BLaER1 (cell line): ENCODE results near the gene ADAMTS4.

ENCODE experiments used
- H3K27ac ChIP-seq: shearing (Covaris generic); formaldehyde crosslinking; 2 replicates; pipeline ENCODE4 v1.8.1; 2022
- H3K27me3 ChIP-seq: shearing (Covaris generic); formaldehyde crosslinking; 2 replicates; pipeline ENCODE4 v1.8.1; 2022
- H3K36me3 ChIP-seq: shearing (Covaris generic); formaldehyde crosslinking; 2 replicates; pipeline ENCODE4 v1.8.1; 2022
- H3K4me1 ChIP-seq: shearing (Covaris generic); formaldehyde crosslinking; 2 replicates; pipeline ENCODE4 v1.8.1; 2022
- H3K4me2 ChIP-seq: shearing (Covaris generic); formaldehyde crosslinking; 2 replicates; pipeline ENCODE4 v1.8.1; 2022
- H3K4me3 ChIP-seq: shearing (Covaris generic); formaldehyde crosslinking; 2 replicates; pipeline ENCODE4 v1.8.1; 2022
- H3K9ac ChIP-seq: shearing (Covaris generic); formaldehyde crosslinking; 2 replicates; pipeline ENCODE4 v1.8.1; 2022
- H3K9me3 ChIP-seq: shearing (Covaris generic); formaldehyde crosslinking; 2 replicates; pipeline ENCODE4 v1.8.1; 2022
- H4K20me1 ChIP-seq: shearing (Covaris generic); formaldehyde crosslinking; 2 replicates; pipeline ENCODE4 v1.8.1; 2022
- Cebpa-rat ChIP-seq: shearing (Covaris generic); IDR thresholded peaks from 2 replicates; pipeline ENCODE4 v1.8.1; 2022

The ADAMTS4 gene

GRCh38 chr1:161196521-161197451 is 2.1 kb downstream of the ADAMTS4 start:
- H3K4me2 ChIP-seq, result peak overlapping the region; percentile 61
- no peak for TF ChIP-seq Cebpa-rat

GRCh38 chr1:161196111-161196510 is 2.7 kb downstream of the ADAMTS4 start:
- Histone ChIP-seq H3K9ac (no peak overlapping the region), H3K4me2 (peak overlapping the region; percentile 61; the same call in 1 of the 2 replicates), H3K4me1 (peaks cover 97% of the 10 kb centered on the region), H4K20me1 (no peaks in the 10 kb centered on the region), H3K36me3 (no peaks in the 10 kb centered on the region), H3K4me3 (no peak overlapping the region), H3K27me3 (no peaks in the 10 kb centered on the region), H3K9me3 (no peaks in the 10 kb centered on the region), H3K27ac (0 out of 2 replicates have a peak overlapping the region, but pooled peaks have one; percentile 63)
- TF ChIP-seq Cebpa-rat, result no peak

More at GRCh38 chr1:161196521-161197451, 2.1 kb downstream of the ADAMTS4 start:
- Histone ChIP-seq H3K4me3 (no peak overlapping the region), H3K36me3 (no peaks in the 10 kb centered on the region), H4K20me1 (no peaks in the 10 kb centered on the region), H3K27me3 (no peaks in the 10 kb centered on the region), H3K27ac (peak overlapping the region; percentile 63), H3K4me1 (peaks cover 99% of the 10 kb centered on the region), H3K9me3 (no peaks in the 10 kb centered on the region), H3K9ac (peak overlapping the region; percentile 55)

GRCh38 chr1:161195171-161195570 is 3.7 kb downstream of the ADAMTS4 start:
- Histone ChIP-seq H3K27ac (0 out of 2 replicates have a peak overlapping the region, but pooled peaks have one; percentile 5), H3K27me3 (no peaks in the 10 kb centered on the region), H3K4me1 (peaks cover 94% of the 10 kb centered on the region), H3K9ac (no peak overlapping the region), H3K4me2 (peak overlapping the region; percentile 39), H4K20me1 (no peaks in the 10 kb centered on the region), H3K36me3 (no peaks in the 10 kb centered on the region), H3K9me3 (no peaks in the 10 kb centered on the region), H3K4me3 (no peak overlapping the region)
- TF ChIP-seq Cebpa-rat, result no peak

- H3K27ac ChIP-seq, result peak overlapping the region; percentile 57
- no peaks in the 10 kb centered on the region for H3K27me3 ChIP-seq
- H3K9ac ChIP-seq, result 0 out of 2 replicates have a peak overlapping the region, but pooled peaks have one; percentile 46
- no peaks in the 10 kb centered on the region for H3K36me3 ChIP-seq
- no peaks in the 10 kb centered on the region for H4K20me1 ChIP-seq
- no peak for TF ChIP-seq Cebpa-rat
- peak overlapping the region; percentile 65 for H3K4me2 ChIP-seq
- H3K4me3 ChIP-seq, result no peak overlapping the region
- no peaks in the 10 kb centered on the region for H3K9me3 ChIP-seq
- H3K4me1 ChIP-seq, result peaks cover 79% of the 10 kb centered on the region
These were observed 5.2 kb downstream of the ADAMTS4 start for GRCh38 chr1:161193561-161194235.

GRCh38 chr1:161192476-161193465 is 6.1 kb downstream of the ADAMTS4 start:
- H4K20me1 ChIP-seq, result no peaks in the 10 kb centered on the region
- H3K27me3 ChIP-seq, result no peaks in the 10 kb centered on the region
- no peak overlapping the region for H3K4me3 ChIP-seq
- peaks cover 71% of the 10 kb centered on the region for H3K4me1 ChIP-seq
- no peaks in the 10 kb centered on the region for H3K9me3 ChIP-seq
- H3K36me3 ChIP-seq, result no peaks in the 10 kb centered on the region
- peak overlapping the region; percentile 65 for H3K4me2 ChIP-seq
- no peak for TF ChIP-seq Cebpa-rat
- H3K27ac ChIP-seq, result peak overlapping the region; percentile 57
- H3K9ac ChIP-seq, result 0 out of 2 replicates have a peak overlapping the region, but pooled peaks have one; percentile 46

GRCh38 chr1:161191971-161192370 is 6.9 kb downstream of the ADAMTS4 start:
- Histone ChIP-seq H3K36me3 (no peaks in the 10 kb centered on the region), H3K9ac (0 out of 2 replicates have a peak overlapping the region, but pooled peaks have one; percentile 48), H3K4me3 (no peak overlapping the region), H3K27ac (0 out of 2 replicates have a peak overlapping the region, but pooled peaks have one; percentile 40), H3K9me3 (no peaks in the 10 kb centered on the region), H3K4me2 (no peak overlapping the region), H3K27me3 (no peaks in the 10 kb centered on the region), H4K20me1 (no peaks in the 10 kb centered on the region), H3K4me1 (peaks cover 71% of the 10 kb centered on the region)
- no peak for TF ChIP-seq Cebpa-rat

- Histone ChIP-seq H3K4me3 (no peak overlapping the region), H3K4me1 (peaks cover 72% of the 10 kb centered on the region), H3K9me3 (no peaks in the 10 kb centered on the region), H4K20me1 (no peaks in the 10 kb centered on the region), H3K27me3 (no peaks in the 10 kb centered on the region), H3K36me3 (no peaks in the 10 kb centered on the region), H3K27ac (peak overlapping the region; percentile 40; the same call in 1 of the 2 replicates), H3K4me2 (no peak overlapping the region), H3K9ac (peak overlapping the region; percentile 48; the same call in 1 of the 2 replicates)
- TF ChIP-seq Cebpa-rat, result no peak
These were observed 7.8 kb downstream of the ADAMTS4 start for GRCh38 chr1:161190962-161191521.

GRCh38 chr1:161189036-161189435 is 9.8 kb downstream of the ADAMTS4 start:
- no peaks in the 10 kb centered on the region for H3K9me3 ChIP-seq
- no peaks in the 10 kb centered on the region for H3K27me3 ChIP-seq
- no peak for TF ChIP-seq Cebpa-rat
- no peak overlapping the region for H3K4me2 ChIP-seq
- no peak overlapping the region for H3K27ac ChIP-seq
- no peak overlapping the region for H3K4me3 ChIP-seq
- no peak overlapping the region for H3K9ac ChIP-seq
- H3K4me1 ChIP-seq, result peaks cover 68% of the 10 kb centered on the region
- no peaks in the 10 kb centered on the region for H3K36me3 ChIP-seq
- no peaks in the 10 kb centered on the region for H4K20me1 ChIP-seq

GRCh38 chr1:161188381-161188780 is 10.5 kb downstream of the ADAMTS4 start:
- no peaks in the 10 kb centered on the region for H3K9me3 ChIP-seq
- H3K36me3 ChIP-seq, result no peaks in the 10 kb centered on the region
- H3K9ac ChIP-seq, result no peak overlapping the region
- no peak overlapping the region for H3K27ac ChIP-seq
- no peak overlapping the region for H3K4me3 ChIP-seq
- H3K4me2 ChIP-seq, result no peak overlapping the region
- TF ChIP-seq Cebpa-rat, result no peak
- no peaks in the 10 kb centered on the region for H3K27me3 ChIP-seq
- peaks cover 68% of the 10 kb centered on the region for H3K4me1 ChIP-seq
- H4K20me1 ChIP-seq, result no peaks in the 10 kb centered on the region
